Epithelial cell of proximal tubule (primary cell): Measurements from ENCODE around the gene GLT8D1. TPM values are rescaled to one million over a fixed set of nuclear protein-coding genes. Genes with fewer than 3 reads are reported as not detected.
A peak's percentile ranks its signal among the peaks of the same experiment; 100 is the strongest.

ENCODE experiments used
- DNase-seq: peaks from one replicate; pipeline ENCODE4 v3.0.0-alpha.2; 2011; ENCODE audit warnings: low read depth
- H3K4me3 ChIP-seq: 2 replicates; pipeline ENCODE4 v1.5.1; 2011; ENCODE audit warnings: low read depth, mild to moderate bottlenecking, low read length
- total RNA-seq: library from RNA; depleted of rRNA; stranded (reverse); fragments of >200 nt; gene quantifications from 2 replicates; pipeline ENCODE4 v1.2.3, GENCODE V29; 2015
- TF ChIP-seq, protein P1 (sequence below): conservative IDR thresholded peaks from 2 replicates; pipeline ENCODE4 v1.5.1; 2012; ENCODE audit warnings: low read depth, mild to moderate bottlenecking, low read length

GLT8D1 gene
- total RNA-seq, 1 donor from 2014 or later: 59.2 TPM

DNA sequence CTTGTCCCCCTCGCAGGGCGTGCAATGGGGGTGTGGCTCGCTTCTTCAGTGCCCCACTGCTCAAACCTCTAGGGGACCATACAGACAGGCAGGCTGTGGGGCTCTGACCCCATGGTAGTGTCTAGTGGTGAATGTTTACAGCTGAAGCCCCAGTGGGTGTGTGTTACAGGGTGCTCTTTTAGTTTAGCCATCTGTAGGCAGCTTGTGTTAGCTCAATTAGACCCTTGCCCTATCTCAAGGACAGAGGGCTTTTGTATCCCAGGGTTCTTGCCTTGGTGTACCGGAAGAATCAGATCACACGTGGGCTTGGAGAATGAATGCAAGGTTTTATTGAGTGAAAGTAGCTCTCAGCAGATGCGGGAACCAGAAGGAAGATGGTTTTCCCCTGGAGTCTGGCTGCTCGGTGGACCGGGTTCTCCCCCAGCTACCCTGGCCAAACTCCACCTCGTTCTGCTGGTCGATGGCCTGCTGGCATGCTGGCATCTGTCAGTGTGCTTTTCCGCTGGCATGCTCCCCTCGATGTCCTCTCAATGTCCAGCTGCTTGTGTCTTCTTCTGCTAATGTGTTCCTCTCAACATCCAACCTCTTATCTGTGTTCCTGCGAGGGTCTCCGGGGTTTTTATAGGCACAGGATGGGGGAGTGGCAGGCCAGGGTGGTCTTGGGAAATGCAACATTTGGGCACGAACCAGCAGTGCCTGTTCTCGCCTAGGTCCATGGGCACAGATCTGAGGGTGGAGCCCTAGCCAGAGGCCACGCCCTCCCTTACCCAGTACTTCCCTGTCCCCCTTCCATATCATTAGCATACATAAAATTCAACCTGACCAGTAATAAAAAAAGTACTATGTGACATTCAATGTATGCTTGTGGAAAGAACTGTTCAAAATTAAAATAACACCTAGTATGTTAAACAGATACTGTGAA, 7.0 kb upstream of the GLT8D1 start:
- DNase-seq: no peak
- no peak overlapping the region for H3K4me3 ChIP-seq
- TF ChIP-seq, protein P1, sequence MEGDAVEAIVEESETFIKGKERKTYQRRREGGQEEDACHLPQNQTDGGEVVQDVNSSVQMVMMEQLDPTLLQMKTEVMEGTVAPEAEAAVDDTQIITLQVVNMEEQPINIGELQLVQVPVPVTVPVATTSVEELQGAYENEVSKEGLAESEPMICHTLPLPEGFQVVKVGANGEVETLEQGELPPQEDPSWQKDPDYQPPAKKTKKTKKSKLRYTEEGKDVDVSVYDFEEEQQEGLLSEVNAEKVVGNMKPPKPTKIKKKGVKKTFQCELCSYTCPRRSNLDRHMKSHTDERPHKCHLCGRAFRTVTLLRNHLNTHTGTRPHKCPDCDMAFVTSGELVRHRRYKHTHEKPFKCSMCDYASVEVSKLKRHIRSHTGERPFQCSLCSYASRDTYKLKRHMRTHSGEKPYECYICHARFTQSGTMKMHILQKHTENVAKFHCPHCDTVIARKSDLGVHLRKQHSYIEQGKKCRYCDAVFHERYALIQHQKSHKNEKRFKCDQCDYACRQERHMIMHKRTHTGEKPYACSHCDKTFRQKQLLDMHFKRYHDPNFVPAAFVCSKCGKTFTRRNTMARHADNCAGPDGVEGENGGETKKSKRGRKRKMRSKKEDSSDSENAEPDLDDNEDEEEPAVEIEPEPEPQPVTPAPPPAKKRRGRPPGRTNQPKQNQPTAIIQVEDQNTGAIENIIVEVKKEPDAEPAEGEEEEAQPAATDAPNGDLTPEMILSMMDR: no peak

DNA sequence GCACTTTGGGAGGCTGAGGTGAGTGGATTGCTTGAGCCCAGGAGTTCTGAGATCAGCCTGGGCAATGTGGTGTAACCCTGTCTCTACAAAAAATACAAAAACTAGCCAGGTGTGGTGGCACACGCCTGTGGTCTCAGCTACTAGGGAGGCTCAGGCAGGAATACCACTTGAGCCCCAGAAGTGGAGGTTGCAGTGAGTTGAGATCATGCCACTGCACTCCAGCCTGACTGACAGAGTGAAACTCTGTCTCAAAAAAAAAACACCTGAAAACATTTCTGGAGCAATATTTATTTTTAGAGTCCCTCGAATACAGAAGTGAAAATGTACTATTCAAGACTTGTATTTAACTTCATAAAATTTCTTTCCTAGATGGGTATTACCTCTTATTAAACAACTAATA, 4.9 kb upstream of the GLT8D1 start:
- DNase-seq: no peak
- H3K4me3 ChIP-seq: no peak overlapping the region
- TF ChIP-seq, protein P1: no peak

GRCh38 chr3:52707585-52707984, 2.0 kb upstream of the GLT8D1 start:
- DNase-seq: no peak
- peak overlapping the region; percentile 100 for H3K4me3 ChIP-seq
- TF ChIP-seq, protein P1: no peak

DNA sequence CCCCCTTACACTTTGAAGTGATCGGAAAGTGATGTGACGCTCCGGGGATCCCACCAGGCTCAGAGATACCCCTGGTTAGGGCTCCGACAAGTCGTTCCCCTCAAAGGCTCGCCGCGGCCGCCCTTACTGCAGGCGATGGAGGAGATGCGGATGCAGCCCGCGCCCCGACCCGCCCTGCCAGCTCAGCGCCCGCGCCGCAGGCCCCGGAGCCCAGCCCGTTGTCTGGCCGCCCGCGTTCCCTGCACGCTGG, 228 bp downstream of the GLT8D1 start:
- peak overlapping the region; percentile 100 for H3K4me3 ChIP-seq
- DNase-seq: no peak
- TF ChIP-seq, protein P1: no peak

GRCh38 chr3:52704611-52705437, 767 bp downstream of the GLT8D1 start:
- TF ChIP-seq, protein P1: no peak
- H3K4me3 ChIP-seq: peak overlapping the region; percentile 100
- DNase-seq: no peak

DNA sequence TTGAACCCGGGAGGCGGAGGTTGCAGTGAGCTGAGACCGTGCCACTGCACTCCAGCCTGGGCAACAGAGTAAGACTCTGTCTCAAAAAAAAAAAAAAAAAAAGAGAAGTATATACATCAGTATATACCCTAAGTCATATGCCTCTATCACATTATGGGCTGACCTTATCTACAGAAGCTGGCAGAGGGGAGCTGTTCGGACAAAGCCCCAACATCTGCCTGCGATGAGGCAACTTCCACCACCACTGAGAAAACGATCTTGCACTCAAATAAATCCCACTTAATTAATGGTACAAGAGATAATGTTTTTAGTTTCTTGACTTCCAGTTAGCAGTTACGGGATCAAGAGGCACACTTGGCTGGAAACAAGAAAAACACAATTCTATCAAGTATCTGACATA, 2.2 kb downstream of the GLT8D1 start:
- H3K4me3 ChIP-seq: peak overlapping the region; percentile 100
- TF ChIP-seq, protein P1: no peak
- DNase-seq: no peak
